ENCODE results near the gene NAT16. TPM values are rescaled to one million over a fixed set of nuclear protein-coding genes. Genes with fewer than 3 reads are reported as not detected.

NAT16 gene
- total and polyA plus RNA-seq, 2 of the 13 experiments (the other 11 are each of a cell fraction or from before 2014, with no cell fraction given), result 0.04 TPM; not detected in 1

DNA sequence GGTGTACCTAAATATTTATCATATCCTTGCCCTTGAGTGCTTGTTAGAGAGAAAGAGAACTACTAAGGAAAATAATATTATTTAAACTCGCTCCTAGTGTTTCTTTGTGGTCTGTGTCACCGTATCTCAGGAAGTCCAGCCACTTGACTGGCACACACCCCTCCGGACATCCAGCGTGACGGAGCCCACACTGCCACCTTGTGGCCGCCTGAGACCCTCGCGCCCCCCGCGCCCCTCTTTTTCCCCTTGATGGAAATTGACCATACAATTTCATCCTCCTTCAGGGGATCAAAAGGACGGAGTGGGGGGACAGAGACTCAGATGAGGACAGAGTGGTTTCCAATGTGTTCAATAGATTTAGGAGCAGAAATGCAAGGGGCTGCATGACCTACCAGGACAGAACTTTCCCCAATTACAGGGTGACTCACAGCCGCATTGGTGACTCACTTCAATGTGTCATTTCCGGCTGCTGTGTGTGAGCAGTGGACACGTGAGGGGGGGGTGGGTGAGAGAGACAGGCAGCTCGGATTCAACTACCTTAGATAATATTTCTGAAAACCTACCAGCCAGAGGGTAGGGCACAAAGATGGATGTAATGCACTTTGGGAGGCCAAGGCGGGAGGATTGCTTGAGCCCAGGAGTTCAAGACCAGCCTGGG is 41.8 kb downstream of the NAT16 start (continued):
- no peak for TF ChIP-seq SRSF4 (IDR thresholded peaks at IDR 0.05; ENCODE audit: low read depth, low read length, poor library complexity, severe bottlenecking)
- TF ChIP-seq YEATS2 (CRISPR knock-in tag; IDR thresholded peaks at IDR 0.05; ENCODE audit: borderline replicate concordance), result no peak; the same call in 1 of the 2 replicates
- TF ChIP-seq ZNF605 (CRISPR knock-in tag; IDR thresholded peaks at IDR 0.05), result peak; percentile 84
- TF ChIP-seq RBM39 (IDR thresholded peaks at IDR 0.05; ENCODE audit: low read depth, low read length, poor library complexity, severe bottlenecking), result no peak
- TF ChIP-seq DNMT1 (CRISPR knock-in tag; IDR thresholded peaks at IDR 0.05), result no peak
- TF ChIP-seq IKZF1 (IDR thresholded peaks at IDR 0.05), result no peak
- TF ChIP-seq BRF2 (CRISPR knock-in tag; IDR thresholded peaks at IDR 0.05), result no peak
- TF ChIP-seq THRA (CRISPR knock-in tag; IDR thresholded peaks at IDR 0.05; ENCODE audit: borderline replicate concordance), result no peak
- TF ChIP-seq HOXA9 (CRISPR knock-in tag; IDR thresholded peaks at IDR 0.05; ENCODE audit: borderline replicate concordance), result no peak
- no peak for TF ChIP-seq NBN (conservative IDR thresholded peaks at IDR 0.05)
- no peak for TF ChIP-seq HCFC1 (IDR thresholded peaks at IDR 0.05; ENCODE audit: low read depth, low read length)
- no peak for TF ChIP-seq PLRG1 (conservative IDR thresholded peaks at IDR 0.05)
- peak; percentile 55; the same call in 1 of the 2 replicates for TF ChIP-seq ZNF33A (CRISPR knock-in tag; IDR thresholded peaks at IDR 0.05; ENCODE audit: borderline replicate concordance)
- no peak for TF ChIP-seq HHEX (CRISPR knock-in tag; IDR thresholded peaks at IDR 0.05)
- TF ChIP-seq HIVEP1 (CRISPR knock-in tag; IDR thresholded peaks at IDR 0.05), result no peak
- TF ChIP-seq, protein P1, sequence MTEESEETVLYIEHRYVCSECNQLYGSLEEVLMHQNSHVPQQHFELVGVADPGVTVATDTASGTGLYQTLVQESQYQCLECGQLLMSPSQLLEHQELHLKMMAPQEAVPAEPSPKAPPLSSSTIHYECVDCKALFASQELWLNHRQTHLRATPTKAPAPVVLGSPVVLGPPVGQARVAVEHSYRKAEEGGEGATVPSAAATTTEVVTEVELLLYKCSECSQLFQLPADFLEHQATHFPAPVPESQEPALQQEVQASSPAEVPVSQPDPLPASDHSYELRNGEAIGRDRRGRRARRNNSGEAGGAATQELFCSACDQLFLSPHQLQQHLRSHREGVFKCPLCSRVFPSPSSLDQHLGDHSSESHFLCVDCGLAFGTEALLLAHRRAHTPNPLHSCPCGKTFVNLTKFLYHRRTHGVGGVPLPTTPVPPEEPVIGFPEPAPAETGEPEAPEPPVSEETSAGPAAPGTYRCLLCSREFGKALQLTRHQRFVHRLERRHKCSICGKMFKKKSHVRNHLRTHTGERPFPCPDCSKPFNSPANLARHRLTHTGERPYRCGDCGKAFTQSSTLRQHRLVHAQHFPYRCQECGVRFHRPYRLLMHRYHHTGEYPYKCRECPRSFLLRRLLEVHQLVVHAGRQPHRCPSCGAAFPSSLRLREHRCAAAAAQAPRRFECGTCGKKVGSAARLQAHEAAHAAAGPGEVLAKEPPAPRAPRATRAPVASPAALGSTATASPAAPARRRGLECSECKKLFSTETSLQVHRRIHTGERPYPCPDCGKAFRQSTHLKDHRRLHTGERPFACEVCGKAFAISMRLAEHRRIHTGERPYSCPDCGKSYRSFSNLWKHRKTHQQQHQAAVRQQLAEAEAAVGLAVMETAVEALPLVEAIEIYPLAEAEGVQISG (CRISPR knock-in tag; IDR thresholded peaks at IDR 0.05), result no peak
- TF ChIP-seq MIXL1 (CRISPR knock-in tag; IDR thresholded peaks at IDR 0.05), result 0 out of 2 replicates have a peak, but pooled peaks have one; percentile 63
- TF ChIP-seq, protein P2, sequence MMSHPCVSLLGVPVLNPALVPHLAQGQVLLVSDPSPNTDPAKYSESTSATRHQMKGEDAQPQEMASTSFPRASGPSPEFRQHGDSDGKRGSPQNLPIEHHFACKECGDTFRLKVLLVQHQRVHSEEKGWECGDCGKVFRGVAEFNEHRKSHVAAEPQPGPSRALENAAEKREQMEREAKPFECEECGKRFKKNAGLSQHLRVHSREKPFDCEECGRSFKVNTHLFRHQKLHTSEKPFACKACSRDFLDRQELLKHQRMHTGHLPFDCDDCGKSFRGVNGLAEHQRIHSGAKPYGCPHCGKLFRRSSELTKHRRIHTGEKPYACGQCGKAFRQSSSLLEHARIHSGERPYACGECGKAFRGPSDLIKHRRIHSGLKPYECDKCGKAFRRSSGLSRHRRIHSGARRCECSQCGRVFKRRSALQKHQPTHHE (CRISPR knock-in tag; IDR thresholded peaks at IDR 0.05; ENCODE audit: borderline replicate concordance), result peak; percentile 65; the same call in 1 of the 2 replicates
- TF ChIP-seq ZNF749 (CRISPR knock-in tag; IDR thresholded peaks at IDR 0.05; ENCODE audit: borderline replicate concordance), result no peak
- no peak for TF ChIP-seq NFYB (CRISPR knock-in tag; IDR thresholded peaks at IDR 0.05)
- TF ChIP-seq HNRNPH1 (optimal IDR thresholded peaks at IDR 0.05; ENCODE audit: low read depth, low read length), result no peak
- TF ChIP-seq, protein P3, sequence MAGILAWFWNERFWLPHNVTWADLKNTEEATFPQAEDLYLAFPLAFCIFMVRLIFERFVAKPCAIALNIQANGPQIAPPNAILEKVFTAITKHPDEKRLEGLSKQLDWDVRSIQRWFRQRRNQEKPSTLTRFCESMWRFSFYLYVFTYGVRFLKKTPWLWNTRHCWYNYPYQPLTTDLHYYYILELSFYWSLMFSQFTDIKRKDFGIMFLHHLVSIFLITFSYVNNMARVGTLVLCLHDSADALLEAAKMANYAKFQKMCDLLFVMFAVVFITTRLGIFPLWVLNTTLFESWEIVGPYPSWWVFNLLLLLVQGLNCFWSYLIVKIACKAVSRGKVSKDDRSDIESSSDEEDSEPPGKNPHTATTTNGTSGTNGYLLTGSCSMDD (CRISPR knock-in tag; IDR thresholded peaks at IDR 0.05), result no peak; the same call in 1 of the 2 replicates
- TF ChIP-seq ZNF678 (CRISPR knock-in tag; IDR thresholded peaks at IDR 0.05), result 0 out of 2 replicates have a peak, but pooled peaks have one; percentile 44
